ENCODE data around the gene AGBL1.
"Not testable (repeated sequence)": the region's sequence is repeated elsewhere in the genome, so short reads cannot be mapped to it uniquely, and the experiment has no call there.

Gene AGBL1

DNA sequence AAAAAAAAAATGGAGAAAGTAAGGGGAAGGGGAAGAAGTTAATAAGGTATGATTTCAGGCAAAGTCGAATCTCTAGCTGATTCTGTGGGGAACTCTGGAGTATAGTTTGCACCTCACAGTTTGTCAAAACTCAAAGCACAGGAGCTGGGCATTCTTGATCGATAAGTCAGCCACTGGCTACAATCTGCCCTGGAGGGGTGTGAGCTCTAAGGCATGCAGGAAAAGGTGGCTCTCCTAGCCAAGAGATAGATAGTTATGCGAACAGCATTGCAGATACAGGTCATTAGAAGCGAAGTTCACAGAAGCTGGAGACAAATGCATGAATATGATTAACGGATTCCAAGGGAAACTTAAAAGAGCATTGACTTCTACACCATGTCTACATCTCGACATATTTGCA, 952.6 kb downstream of the AGBL1 start:
- peak; percentile 91 for DNase-seq

DNA sequence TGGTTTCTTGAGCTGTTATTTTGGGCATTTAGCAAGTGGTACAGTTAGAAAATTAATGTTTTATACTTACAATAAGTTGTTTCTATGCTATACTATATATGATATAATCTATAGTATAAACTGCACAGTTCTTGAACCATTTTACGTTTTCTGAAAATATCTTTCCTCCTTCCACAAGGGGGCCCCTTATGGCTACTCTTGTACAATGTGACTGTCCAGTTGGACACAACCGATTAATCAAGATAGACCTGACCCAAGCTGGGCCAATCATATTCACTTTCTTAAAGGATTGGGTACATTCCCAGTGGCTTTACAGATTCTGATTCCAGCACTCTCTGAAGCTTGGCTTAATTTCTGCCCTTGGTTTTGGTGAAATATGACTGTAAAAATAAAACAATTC, 953.4 kb downstream of the AGBL1 start:
- DNase-seq: no peak

DNA sequence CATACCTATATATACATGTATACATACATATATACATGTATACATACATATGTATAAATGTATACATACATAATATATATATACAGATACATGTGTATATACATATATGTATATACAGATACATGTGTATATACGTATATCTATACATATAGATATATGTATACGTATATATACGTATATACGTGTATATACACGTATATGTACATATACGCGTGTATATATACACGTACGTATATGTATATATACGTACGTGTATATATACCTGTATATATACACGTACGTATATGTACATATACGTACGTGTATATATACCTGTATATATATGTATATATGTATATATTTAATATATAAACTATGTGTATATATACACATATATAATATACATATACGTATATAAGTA, 955.2 kb downstream of the AGBL1 start:
- DNase-seq: no peak

DNA sequence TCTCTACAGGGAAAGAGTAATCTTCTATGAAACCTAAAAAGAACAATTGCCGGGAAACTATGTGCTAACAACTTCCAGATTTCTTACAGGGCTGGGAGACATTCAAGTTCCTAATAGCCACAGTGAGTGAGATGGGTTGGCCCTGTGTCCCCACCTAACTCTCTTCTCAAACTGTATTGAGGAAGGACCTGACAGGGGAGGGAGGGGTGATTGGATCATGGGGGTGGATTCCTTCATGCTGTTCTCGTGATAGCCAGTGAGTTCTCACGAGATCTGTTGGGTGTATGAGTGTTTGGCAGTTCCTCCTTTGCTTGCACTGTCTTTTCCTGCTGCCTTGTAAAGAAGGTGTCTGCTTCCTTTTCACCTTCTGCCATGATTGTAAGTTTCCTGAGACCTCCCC, 958.7 kb downstream of the AGBL1 start:
- no peak for DNase-seq

DNA sequence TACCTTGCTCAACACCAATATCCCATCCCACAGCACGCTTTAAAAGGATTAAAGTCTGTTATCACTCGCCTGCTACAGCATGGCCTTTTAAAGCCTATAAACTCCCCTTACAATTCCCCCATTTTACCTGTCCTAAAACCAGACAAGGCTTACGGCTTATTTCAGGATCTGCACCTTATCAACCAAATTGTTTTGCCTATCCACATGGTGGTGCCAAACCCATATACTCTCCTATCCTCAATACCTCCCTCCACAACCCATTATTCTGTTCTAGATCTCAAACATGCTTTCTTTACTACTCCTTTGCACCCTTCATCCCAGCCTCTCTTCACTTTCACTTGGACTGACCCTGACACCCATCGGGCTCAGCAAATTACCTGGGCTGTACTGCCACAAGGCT, 962.9 kb downstream of the AGBL1 start:
- DNase-seq: not testable (repeated sequence)

DNA sequence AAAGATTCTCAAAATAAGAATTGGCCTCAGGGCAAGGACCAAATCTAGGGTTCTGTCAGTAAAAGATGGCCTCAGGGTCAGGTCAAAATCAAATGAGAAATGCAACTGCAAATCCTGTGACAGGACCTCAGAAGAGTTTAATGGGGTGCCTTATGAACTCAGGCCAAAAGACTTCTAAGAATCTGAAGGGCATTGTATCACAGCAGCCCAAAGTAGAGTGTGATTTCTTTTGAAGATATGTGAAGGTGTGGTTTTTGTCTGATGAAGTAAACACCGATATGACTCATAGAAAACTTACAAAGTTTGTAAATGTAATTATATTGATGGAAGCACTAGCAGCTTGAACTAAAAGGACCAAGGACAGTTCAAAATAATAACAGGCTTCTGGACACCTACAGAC, 966.1 kb downstream of the AGBL1 start:
- DNase-seq: no peak

DNA sequence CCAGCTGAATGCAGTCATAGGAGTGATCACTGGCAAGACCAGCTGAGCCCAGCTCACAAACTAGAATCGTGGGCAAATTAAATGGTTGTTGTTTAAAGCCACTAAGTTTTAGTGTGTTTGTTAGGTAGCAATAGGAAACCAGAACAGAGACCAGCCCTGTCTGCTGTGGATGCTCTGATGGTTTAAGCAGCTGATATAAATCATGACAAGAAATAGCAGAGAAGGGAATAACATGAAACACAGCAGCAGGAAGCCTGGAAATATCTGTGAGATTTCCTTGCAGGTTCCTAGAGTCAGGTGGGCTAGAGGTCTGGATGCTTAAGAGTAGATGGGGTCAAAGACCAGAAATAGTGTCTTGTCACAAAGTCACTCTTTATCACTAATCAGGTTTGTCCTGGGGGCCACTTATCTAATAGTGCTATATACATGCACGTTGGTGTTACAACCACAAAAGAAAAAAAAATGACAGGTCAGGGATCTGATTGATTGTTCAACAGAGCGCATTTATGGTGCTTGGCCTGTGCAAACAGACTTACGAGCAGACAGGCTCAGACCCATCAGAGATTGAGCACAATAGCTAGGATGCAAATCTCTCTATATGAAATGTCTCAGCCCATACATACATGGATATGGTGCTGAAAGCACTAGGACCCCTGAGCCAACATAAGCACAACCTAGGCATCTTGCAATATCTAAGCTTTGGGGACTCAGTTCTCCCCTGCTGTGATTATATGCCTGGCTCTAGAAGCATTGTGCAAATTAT, 967.7 kb downstream of the AGBL1 start:
- no peak for DNase-seq

All from islet precursor cell (in vitro differentiated cells).